Common myeloid progenitor, CD34-positive (primary cell): ENCODE data around the gene ADGRD2.
A peak's percentile ranks its signal among the peaks of the same experiment; 100 is the strongest.

Source experiments
- CTCF ChIA-PET: fragments of 350-600 bp; sonication (Branson Sonifier 250); formaldehyde crosslinking; loops from one replicate; lab custom pipeline; 2021; ENCODE audit warnings: antibody characterized with exemption; lab: Charles Lee
- POLR2A ChIA-PET: fragments of 350-600 bp; sonication (Branson Sonifier 250); formaldehyde crosslinking; loops from one replicate; lab custom pipeline; 2021; ENCODE audit warnings: antibody characterized with exemption; lab: Charles Lee
- DNase-seq, 3 donors: peaks; one replicate each; pipeline versions ENCODE4 v3.0.0 to v3.0.0-alpha.2; 2013
- H3K27ac ChIP-seq, 2 experiments: 1 replicate in 1 of 2; 2 replicates in 1 of 2; pipeline ENCODE4 v1.7.0; 2013; ENCODE audit warnings: inconsistent platforms in 2 of 2, low read length in 2 of 2, mild to moderate bottlenecking in 2 of 2, low read depth in 1 of 2, moderate library complexity in 1 of 2; ENCODE audit not compliant: severe bottlenecking in 2 of 2, insufficient read depth in 1 of 2, poor library complexity in 1 of 2
- H3K27me3 ChIP-seq, 5 experiments: replicated peaks in 2 of 5; 1 replicate in 3 of 5; 2 replicates in 2 of 5; pipeline versions ENCODE4 v1.6.1 to v1.7.0; 2013; ENCODE audit warnings: low read length in 4 of 5, mild to moderate bottlenecking in 2 of 5, moderate library complexity in 2 of 5, inconsistent platforms in 1 of 5; ENCODE audit not compliant: insufficient read depth in 5 of 5, control insufficient read depth in 4 of 5
- H3K36me3 ChIP-seq, 4 experiments: 1 replicate in 2 of 4; 2 replicates in 2 of 4; pipeline versions ENCODE4 v1.6.1 to v1.7.0; 2013; ENCODE audit warnings: low read length in 3 of 4, control low read depth in 1 of 4, mild to moderate bottlenecking in 1 of 4; ENCODE audit not compliant: control insufficient read depth in 4 of 4, insufficient read depth in 4 of 4
- H3K4me1 ChIP-seq, 4 experiments: 1 replicate in 3 of 4; 2 replicates in 1 of 4; pipeline versions ENCODE4 v1.6.1 to v1.7.1; 2013; ENCODE audit warnings: low read length in 3 of 4, mild to moderate bottlenecking in 3 of 4, control low read depth in 1 of 4, inconsistent platforms in 1 of 4, moderate library complexity in 1 of 4; ENCODE audit not compliant: control insufficient read depth in 4 of 4, insufficient read depth in 4 of 4; ENCODE audit errors: control extremely low read depth in 1 of 4
- H3K4me3 ChIP-seq, 7 experiments: 1 replicate in 4 of 7; 2 replicates in 3 of 7; pipeline versions ENCODE4 v1.5.1 to v1.7.0; 2013; ENCODE audit warnings: mild to moderate bottlenecking in 7 of 7, low read length in 6 of 7, moderate library complexity in 6 of 7, inconsistent platforms in 2 of 7, low read depth in 2 of 7, control low read depth in 1 of 7; ENCODE audit not compliant: insufficient read depth in 4 of 7, control insufficient read depth in 1 of 7; ENCODE audit errors: extremely low read depth in 1 of 7
- H3K9me3 ChIP-seq, 5 experiments: 1 replicate in 4 of 5; 2 replicates in 1 of 5; pipeline versions ENCODE4 v1.6.1 to v1.7.1; 2013; ENCODE audit warnings: low read length in 4 of 5, mild to moderate bottlenecking in 2 of 5, inconsistent platforms in 1 of 5, low read depth in 1 of 5, moderate library complexity in 1 of 5; ENCODE audit not compliant: control insufficient read depth in 4 of 5, insufficient read depth in 2 of 5; ENCODE audit errors: control extremely low read depth in 1 of 5
- WGBS: methylation state at CpG from one replicate; pipeline ENCODE4 v1.1.5; 2013; ENCODE audit not compliant: insufficient coverage; 5-methylcytosine and 5-hydroxymethylcytosine counted together

ADGRD2 gene

DNA sequence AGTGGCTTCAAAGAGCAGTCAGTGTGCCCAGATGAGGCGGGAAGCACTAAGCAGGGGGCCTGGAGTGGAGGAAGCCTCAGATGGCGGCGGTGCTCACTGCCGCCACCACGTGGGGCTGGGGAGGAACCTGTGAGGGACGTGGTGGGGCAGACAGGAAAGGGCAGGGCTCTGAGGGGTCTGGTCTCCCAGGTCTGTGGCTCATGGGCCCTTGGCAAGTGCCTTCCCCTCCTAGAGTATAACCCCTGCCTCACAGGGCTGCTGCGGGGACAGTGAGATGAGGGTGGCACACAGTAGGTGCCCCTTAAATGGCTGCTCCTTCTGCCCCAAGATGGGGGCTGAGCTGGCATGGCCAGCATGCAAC is 30.4 kb downstream of the ADGRD2 start:
- CTCF ChIA-PET: interaction anchor here (1.3 to 1.6 kb wide), 3 partner anchors 10 to 60 kb away, joined by 3 to 6 read pairs (median 5); no protein-coding TSS in a partner anchor
- H3K36me3 ChIP-seq: no peaks in the 10 kb centered on the region
- POLR2A ChIA-PET: no interaction called here

GRCh38 chr9:124481115-124481514 is 30.9 kb downstream of the ADGRD2 start:
- WGBS: 75% methylated on average over 10 of the region's 17 CpGs
- Histone ChIP-seq H3K36me3 (no peaks in the 10 kb centered on the region), H3K9me3 (no peaks in the 10 kb centered on the region), H3K4me1 (peaks cover 0 to 17% (median 15%) of the 10 kb centered on the region in 4 experiments), H3K27me3 (peaks cover 0 to 25% (median 11%) of the 10 kb centered on the region in 5 experiments), H3K27ac (no peak overlapping the region), H3K4me3 (no peak overlapping the region)
- CTCF ChIA-PET: interaction anchor here (1.3 to 1.6 kb wide), 4 partner anchors 11 to 61 kb away, joined by 3 to 6 read pairs (median 4); no protein-coding TSS in a partner anchor
- POLR2A ChIA-PET: no interaction called here
- DNase-seq: peak in 2 of 3 donors; percentile 58 to 63

More for the DNA sequence above, 30.4 kb downstream of the ADGRD2 start:
- Histone ChIP-seq H3K27ac (no peak overlapping the region), H3K27me3 (peaks cover 0 to 30% (median 11%) of the 10 kb centered on the region in 5 experiments), H3K4me3 (no peak overlapping the region), H3K9me3 (no peaks in the 10 kb centered on the region), H3K4me1 (peaks cover 0 to 21% (median 15%) of the 10 kb centered on the region in 4 experiments)
- 19% methylated on average over 6 of the region's 7 CpGs for WGBS
- peak; percentile 39 to 71 (median 71) for DNase-seq

DNA sequence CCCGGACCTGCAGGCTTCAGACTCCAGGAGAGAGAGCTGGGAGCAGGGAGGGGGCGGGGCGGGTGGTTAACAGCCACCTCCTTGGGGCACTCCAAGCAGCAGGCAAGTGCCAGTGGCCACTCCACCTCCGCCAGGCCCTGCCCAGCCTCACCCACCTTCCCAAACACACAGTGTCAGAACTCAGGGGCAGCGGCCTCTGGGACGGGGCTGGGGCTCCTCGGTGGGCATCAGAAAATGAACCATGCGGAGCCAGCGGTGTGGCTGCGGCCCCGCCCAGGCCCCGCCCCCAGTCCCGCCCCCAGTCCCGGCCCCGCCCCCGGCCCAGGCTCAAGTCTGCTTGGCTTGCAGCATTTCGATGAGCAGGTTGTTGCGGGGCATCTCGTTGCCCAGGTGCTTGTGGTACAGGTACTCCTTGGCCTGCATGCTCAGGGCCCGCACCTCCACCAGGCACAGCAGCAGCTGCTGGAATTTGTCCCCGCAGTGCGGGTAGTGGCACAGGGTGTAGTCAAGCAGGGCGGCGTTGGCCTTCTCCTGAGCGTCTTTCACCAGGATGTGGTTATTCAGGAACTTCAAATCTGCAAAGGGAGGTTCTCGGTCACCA is 32.3 kb downstream of the ADGRD2 start:
- no peaks in the 10 kb centered on the region for H3K9me3 ChIP-seq
- H3K27ac ChIP-seq: no peak overlapping the region
- CTCF ChIA-PET: interaction anchor here (1.3 kb wide), 1 partner anchor 41 kb away, joined by 3 read pairs; no protein-coding TSS in a partner anchor
- no peak overlapping the region for H3K4me3 ChIP-seq
- H3K36me3 ChIP-seq: no peaks in the 10 kb centered on the region
- peaks cover 0 to 17% (median 8%) of the 10 kb centered on the region in 4 experiments for H3K4me1 ChIP-seq
- WGBS: 47% methylated on average over 21 of the region's 26 CpGs
- peaks cover 0 to 22% (median 8%) of the 10 kb centered on the region in 5 experiments for H3K27me3 ChIP-seq
- DNase-seq: peak in 1 of 3 donors; percentile 22
- POLR2A ChIA-PET: no interaction called here

DNA sequence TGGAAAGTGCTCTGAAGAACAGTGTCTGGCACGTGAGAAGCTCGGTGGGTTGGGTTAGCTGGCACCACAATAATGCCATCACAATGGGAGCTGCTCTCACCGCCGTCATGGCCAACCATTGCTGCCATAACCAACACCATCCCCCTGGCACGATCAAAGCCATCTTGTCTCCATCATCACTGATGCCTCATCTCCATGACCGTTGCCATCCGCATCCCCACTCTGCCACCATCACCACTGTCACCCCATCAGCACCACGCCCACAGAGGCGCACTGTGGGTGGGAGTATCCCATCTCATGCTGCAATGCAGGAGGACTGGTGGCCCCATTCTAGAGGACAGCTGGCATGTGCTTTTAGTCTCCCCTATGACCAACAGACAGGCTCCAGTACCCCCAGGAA is 33.2 kb downstream of the ADGRD2 start:
- 100% methylated on average over 7 of the region's 9 CpGs for WGBS
- Histone ChIP-seq H3K9me3 (no peaks in the 10 kb centered on the region), H3K4me3 (no peak overlapping the region), H3K36me3 (no peaks in the 10 kb centered on the region), H3K4me1 (peaks cover 0 to 17% (median 8%) of the 10 kb centered on the region in 4 experiments), H3K27me3 (peaks cover 0 to 14% (median 3%) of the 10 kb centered on the region in 5 experiments), H3K27ac (no peak overlapping the region)
- POLR2A ChIA-PET: no interaction called here
- CTCF ChIA-PET: no interaction called here
- no peak for DNase-seq

DNA sequence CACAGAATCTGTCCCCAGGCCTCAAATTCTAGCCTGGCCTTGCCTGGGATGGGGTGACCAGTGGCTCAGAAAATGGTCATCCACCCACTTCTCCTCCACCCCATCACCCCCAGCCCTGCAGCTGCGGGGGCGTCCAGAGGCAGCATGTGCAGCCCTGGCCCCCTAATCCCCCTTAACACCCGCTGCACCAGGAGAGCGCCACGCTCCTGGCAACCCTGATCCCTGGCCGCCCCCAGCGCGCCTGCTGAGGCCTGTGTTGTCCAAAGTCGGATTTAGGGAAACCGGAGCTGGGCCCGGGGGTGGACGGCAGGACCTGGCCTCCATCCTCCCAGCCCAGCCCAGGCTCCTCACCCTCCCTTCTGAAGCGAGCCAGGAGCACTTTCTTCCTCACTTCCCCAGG is 35.0 kb downstream of the ADGRD2 start:
- DNase-seq: no peak
- ChIA-PET CTCF (no interaction called here), POLR2A (no interaction called here)
- Histone ChIP-seq H3K36me3 (no peaks in the 10 kb centered on the region), H3K27me3 (peaks cover 0 to 11% (median 0%) of the 10 kb centered on the region in 5 experiments), H3K4me3 (no peak overlapping the region), H3K27ac (no peak overlapping the region), H3K9me3 (no peaks in the 10 kb centered on the region), H3K4me1 (peaks cover 0 to 16% (median 8%) of the 10 kb centered on the region in 4 experiments)
- WGBS: 94% methylated on average over 10 of the region's 13 CpGs

DNA sequence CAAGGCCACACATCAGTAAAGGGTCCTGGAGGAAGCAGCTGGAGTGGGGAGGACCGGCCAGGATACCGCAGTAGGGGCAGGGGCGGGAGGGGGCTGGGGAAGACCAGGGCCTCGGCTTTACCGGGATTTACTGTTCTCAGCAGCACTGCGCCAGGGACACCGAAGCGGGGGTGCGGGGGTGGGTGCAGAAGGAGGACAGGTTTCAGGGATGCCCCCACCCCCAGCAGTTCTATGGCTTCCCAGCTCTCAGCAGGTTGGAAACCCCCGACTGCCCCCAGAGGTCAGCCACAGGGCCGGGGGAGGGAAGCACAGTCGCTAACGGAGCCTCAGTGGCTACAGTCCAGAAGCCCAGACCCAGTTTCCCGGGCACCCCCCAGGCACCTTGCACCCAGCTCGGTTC is 35.7 kb downstream of the ADGRD2 start:
- Histone ChIP-seq H3K27ac (no peak overlapping the region), H3K9me3 (no peaks in the 10 kb centered on the region), H3K4me1 (peaks cover 0 to 8% (median 2%) of the 10 kb centered on the region in 4 experiments), H3K4me3 (no peak overlapping the region), H3K36me3 (no peaks in the 10 kb centered on the region), H3K27me3 (peaks cover 0 to 11% (median 0%) of the 10 kb centered on the region in 5 experiments)
- ChIA-PET POLR2A (no interaction called here), CTCF (interaction anchor here (0.7 kb wide), 1 partner anchor 116 kb away, joined by 3 read pairs; no protein-coding TSS in a partner anchor)
- 86% methylated on average over 12 of the region's 15 CpGs for WGBS
- DNase-seq: no peak

DNA sequence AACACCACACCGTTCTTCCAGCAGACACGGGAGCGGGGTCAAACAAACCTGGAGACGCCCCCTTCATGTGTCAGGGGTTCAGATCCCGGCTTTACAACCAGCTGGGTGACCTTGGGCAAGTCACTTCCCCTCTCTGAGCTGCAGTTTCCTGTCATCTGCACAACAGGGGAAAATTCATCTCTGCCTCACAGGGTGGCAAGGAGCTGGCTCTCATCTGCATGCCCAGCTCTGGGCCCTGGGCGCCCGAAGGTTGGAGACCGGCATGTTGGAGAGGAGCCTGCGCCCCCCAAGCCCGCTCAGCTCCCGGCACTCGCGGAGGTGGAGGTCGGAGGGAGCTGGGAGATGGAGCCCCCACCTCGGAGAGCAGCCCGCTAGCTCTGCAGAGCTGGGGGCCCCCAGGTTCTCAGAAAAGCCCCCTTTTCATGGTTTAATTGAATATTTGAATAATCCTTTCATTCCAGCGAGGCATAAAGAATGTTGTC is 36.6 kb downstream of the ADGRD2 start:
- ChIA-PET CTCF (interaction anchor here (1.0 to 1.8 kb wide), 3 partner anchors 11 to 15 kb away, joined by 3 read pairs; no protein-coding TSS in a partner anchor), POLR2A (no interaction called here)
- Histone ChIP-seq H3K36me3 (no peaks in the 10 kb centered on the region), H3K27me3 (peaks cover 0 to 11% (median 0%) of the 10 kb centered on the region in 5 experiments), H3K27ac (no peak overlapping the region), H3K9me3 (no peaks in the 10 kb centered on the region), H3K4me1 (peaks cover 0 to 4% (median 0%) of the 10 kb centered on the region in 4 experiments), H3K4me3 (no peak overlapping the region)
- no peak for DNase-seq
- 56% methylated on average over 10 of the region's 17 CpGs for WGBS
